Amniotic epithelial cell (primary cell): ENCODE data around the gene POU5F1.
"Not testable (repeated sequence)": the region's sequence is repeated elsewhere in the genome, so short reads cannot be mapped to it uniquely, and the experiment has no call there.

Experiments used
- DNase-seq: peaks from one replicate; pipeline ENCODE4 v3.0.0-alpha.2; 2010; ENCODE audit warnings: low read depth

POU5F1 gene

GRCh38 chr6:31190488-31190887 is 20.0 kb upstream of the POU5F1 start:
- no peak for DNase-seq

GRCh38 chr6:31189223-31189622 is 18.7 kb upstream of the POU5F1 start:
- DNase-seq, result not testable (repeated sequence)

- DNase-seq, result peak; percentile 9
These were observed 17.3 kb upstream of the POU5F1 start for GRCh38 chr6:31187780-31188194.

GRCh38 chr6:31186052-31186734 is 15.7 kb upstream of the POU5F1 start:
- no peak for DNase-seq

- not testable (repeated sequence) for DNase-seq
These were observed 15.2 kb upstream of the POU5F1 start for GRCh38 chr6:31185695-31186051.

GRCh38 chr6:31183859-31184258 is 13.4 kb upstream of the POU5F1 start:
- not testable (repeated sequence) for DNase-seq

- not testable (repeated sequence) for DNase-seq
These were observed 12.8 kb upstream of the POU5F1 start for GRCh38 chr6:31183287-31183686.

GRCh38 chr6:31180500-31180899 is 10.0 kb upstream of the POU5F1 start:
- DNase-seq, result peak; percentile 75

GRCh38 chr6:31179896-31180295 is 9.4 kb upstream of the POU5F1 start:
- DNase-seq, result no peak

GRCh38 chr6:31179042-31179386 is 8.5 kb upstream of the POU5F1 start:
- no peak for DNase-seq

GRCh38 chr6:31178143-31179041 is 7.9 kb upstream of the POU5F1 start:
- no peak for DNase-seq

- DNase-seq, result peak; percentile 23
These were observed 5.5 kb upstream of the POU5F1 start for GRCh38 chr6:31175971-31176370.

- DNase-seq, result no peak
These were observed 3.9 kb upstream of the POU5F1 start for GRCh38 chr6:31174378-31174777.

- no peak for DNase-seq
These were observed 2.9 kb upstream of the POU5F1 start for GRCh38 chr6:31173406-31173805.

- no peak for DNase-seq
These were observed 2.5 kb upstream of the POU5F1 start for GRCh38 chr6:31172973-31173384.

- DNase-seq, result no peak
These were observed 1.7 kb upstream of the POU5F1 start for GRCh38 chr6:31171931-31172905.

- no peak for DNase-seq
These were observed 647 bp upstream of the POU5F1 start for GRCh38 chr6:31170987-31171671.

GRCh38 chr6:31169858-31170599 is 453 bp downstream of the POU5F1 start:
- not testable (repeated sequence) for DNase-seq

- DNase-seq, result no peak
These were observed 1.2 kb downstream of the POU5F1 start for GRCh38 chr6:31169123-31169857.

GRCh38 chr6:31168606-31169005 is 1.9 kb downstream of the POU5F1 start:
- DNase-seq, result no peak
